GM21526 (cell line): ENCODE measurements around the gene KDSR.
A peak's percentile ranks its signal among the peaks of the same experiment; 100 is the strongest.
"Not testable (repeated sequence)": the region's sequence is repeated elsewhere in the genome, so short reads cannot be mapped to it uniquely, and the experiment has no call there.

Experiments used
- ATAC-seq: cut with Tn5 transposase; IDR thresholded peaks from one replicate; pipeline ENCODE4 v1.9.1; 2021; ENCODE audit warnings: moderate library complexity; ENCODE audit not compliant: unreplicated experiment, low FRiP score

The KDSR gene

DNA sequence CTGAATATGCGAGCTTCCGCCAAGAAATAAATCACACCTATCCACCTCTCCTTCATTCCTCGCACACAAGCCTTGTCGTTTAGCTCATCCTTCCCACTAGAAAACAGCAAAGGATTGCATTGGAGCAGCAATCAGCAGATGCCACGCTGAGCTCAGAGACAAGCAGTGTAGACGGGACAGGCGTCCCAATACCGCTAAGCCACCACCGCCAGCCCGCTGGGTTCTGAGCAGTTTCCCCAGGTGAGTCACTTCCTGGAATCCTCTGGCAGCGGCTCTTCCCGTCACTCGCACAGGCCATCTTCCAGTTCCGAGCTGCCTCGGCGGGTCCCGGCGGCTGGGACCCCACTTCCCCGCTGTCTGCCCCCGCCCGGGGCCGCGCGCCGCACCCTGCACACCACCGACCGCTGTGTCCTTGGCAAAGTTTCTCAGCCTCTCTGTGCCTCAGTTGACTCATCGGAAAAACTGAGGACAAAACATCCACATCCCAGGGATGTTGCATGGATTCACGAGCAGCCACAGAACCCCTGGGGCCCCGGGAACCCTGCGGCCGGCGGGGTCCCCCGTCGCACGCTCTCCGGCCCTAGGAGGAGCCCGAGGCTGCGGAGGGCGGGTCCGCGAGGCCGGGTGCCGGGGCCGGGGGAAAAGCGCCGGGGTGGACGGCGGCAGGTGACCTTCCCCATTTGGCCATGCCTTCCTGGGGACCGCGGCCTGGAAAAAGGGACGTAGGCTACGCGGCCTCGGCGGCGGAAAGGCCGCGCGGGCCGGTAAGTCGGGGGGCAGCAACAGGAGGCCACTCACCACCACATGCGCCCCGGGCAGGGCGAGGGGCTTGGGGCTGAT lies 573 bp downstream of the KDSR start:
- ATAC-seq: peak; percentile 26

DNA sequence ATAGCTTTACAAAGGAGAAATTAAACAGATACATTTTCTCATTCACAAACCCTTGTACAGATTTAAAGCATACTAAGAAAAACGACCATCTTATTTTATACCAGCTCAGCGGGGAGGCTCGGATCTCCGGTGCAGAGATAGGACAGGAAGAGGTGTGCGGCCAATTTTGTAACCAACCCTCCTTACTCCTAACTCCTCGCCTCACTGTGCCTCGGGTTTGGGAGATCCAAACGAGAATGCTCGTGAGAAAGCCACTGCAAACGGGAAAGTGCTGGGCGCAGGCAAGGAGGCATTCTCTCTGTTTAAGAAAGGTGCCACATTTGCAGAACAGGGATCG lies 1.2 kb downstream of the KDSR start:
- ATAC-seq: no peak

DNA sequence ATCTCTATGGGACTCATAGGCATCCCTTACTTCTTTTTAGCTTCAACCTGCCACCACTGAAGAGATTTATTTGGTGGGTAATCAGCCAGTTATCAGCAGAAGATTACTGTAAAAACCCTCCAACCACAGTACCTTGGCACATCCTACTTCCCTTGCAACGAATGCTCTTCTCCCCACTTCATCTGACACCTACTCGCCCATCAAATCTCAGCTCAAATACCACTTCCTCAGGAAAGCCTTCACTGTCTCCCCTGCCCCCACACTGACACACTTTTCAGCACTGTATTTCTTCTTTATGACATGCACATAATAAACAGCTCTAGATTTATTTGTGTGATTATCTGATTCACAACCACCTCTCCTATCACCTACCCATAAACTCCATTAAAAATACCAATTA lies 3.1 kb downstream of the KDSR start:
- no peak for ATAC-seq

GRCh38 chr18:63363420-63363819 lies 3.6 kb downstream of the KDSR start:
- ATAC-seq: not testable (repeated sequence)

DNA sequence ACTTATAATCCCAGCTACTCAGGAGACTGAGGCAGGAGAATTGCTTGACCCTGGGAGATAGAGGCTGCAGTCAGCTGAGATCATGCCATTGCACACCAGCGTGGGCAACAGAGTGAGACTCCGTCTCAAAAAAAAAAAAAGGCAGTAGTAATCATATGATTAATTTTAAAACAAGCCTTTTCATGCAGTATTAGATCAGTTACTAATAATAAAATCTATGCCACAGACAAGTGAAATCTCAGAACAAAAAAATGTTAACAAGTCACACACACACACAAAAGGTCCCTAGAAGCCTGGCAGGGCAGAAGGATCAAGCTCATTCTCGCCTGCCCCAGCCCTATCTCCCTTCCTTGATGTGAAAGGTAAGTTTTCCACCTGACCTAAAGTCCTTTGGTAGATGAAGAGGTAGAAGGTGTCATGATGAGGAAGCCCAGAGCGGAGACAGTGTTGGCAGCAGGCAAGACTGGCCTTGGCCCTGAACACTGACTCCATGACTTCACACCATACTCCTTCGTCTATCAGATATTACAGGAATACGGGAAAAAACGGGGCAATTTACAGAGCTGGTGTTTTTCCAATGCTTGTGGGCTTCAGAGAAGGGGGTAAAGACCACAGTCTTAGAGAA lies 10.6 kb downstream of the KDSR start:
- ATAC-seq: no peak

GRCh38 chr18:63350230-63350629 lies 16.8 kb downstream of the KDSR start:
- ATAC-seq: no peak

GRCh38 chr18:63348508-63349136 lies 18.4 kb downstream of the KDSR start:
- no peak for ATAC-seq

- no peak for ATAC-seq
Observed at GRCh38 chr18:63346480-63347183, 20.4 kb downstream of the KDSR start.

DNA sequence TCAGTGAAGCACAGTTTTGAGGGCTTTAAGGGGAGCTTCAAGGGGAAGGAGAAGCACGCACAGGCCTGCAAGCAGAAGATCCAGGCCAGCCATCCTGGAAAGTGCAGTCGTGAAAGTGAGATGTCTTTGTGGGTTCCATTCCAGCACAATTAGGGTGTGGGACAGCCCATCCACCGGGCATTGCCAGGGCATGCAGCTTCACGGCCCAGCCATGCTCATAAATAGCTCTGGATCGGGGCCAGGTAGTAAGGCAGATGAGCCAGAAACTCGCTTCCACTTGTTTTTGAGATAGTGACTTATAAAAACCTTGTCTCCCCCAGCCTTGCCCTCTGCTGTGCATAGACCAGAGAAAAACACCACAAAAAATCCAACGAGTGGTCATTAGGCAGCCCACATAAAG lies 21.0 kb downstream of the KDSR start:
- ATAC-seq: no peak

DNA sequence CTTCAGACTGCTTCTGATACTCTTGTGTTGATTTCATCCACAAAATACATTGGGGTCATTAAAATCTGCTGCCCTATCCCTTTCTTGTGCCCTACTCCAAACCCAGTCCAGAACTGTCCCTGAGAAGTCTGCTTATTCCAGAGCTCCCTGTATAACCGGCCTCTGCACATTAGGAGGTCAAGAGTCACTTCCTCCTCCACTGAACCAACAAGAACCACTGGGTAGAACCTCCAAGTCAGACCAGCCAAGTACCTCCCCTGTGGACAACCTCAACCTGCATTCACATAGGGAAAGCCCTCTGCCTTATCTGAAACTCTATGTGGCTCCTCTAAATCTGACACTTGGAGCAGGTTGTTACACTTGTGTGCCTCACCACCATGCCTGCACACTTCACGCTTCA lies 22.1 kb downstream of the KDSR start:
- ATAC-seq: no peak

DNA sequence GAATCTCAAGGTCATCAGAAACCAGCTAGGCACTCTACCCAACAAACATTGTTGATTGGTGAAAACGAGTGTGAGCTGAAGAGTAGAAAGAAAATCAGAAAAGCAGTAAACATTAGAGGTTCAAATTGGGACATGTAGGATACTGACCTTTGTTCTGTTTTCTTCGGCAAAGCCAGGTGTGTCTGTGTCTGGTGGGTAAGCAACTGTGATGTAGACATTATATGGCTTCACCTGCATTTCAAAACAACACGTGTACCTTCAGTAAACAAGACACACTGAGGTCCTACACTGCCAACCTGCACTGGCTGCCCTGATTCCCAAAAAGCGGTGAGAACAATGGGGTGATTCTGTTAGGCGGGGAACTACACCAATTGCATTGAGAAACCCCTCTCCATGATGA lies 22.7 kb downstream of the KDSR start:
- no peak for ATAC-seq

DNA sequence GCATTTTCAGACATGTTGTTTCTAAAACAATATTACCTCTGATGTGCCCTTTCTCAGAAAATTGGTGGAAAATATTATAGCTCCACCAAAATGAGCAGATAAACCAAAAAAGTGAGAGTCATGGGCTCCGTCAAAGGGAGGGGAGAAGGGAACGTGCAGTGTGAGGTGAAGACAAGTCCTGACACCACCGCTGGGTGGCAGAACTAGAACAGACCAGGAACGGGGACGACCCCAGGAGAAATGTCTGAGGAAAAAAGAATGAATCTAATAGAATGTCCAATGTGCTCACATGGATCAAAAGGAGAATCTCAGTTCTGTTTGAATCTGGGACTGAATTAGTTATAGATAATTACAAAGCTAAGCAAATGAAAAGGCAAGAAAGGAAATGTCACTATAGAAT lies 24.8 kb downstream of the KDSR start:
- ATAC-seq: no peak

DNA sequence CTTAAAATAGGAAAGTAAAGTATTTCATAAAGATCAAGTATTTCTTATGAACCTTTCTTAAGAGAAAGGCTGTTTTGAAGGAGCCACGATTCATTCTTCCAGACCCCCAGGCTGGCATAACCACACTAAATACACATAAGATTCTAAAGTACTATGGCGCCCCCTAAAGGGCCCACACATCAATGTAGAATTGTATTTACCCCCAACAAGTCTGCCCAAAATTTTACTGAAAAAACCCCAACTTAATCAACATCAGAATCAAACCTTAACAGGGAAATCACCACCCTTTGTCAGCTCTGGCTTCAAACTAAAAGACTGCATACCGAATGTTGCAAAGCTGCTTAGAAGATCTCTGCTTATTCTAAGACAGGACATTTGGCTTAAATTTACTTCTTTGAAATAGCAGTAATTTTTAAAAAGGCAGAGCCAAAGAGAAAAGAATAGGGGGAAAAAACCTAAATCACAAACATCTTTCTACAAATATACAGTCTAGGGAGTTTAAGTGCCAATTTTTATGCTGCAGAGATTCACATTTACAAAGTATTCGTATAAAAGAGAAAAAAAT lies 27.0 kb downstream of the KDSR start:
- no peak for ATAC-seq

- no peak for ATAC-seq
Observed at GRCh38 chr18:63336366-63337099, 30.5 kb downstream of the KDSR start.

DNA sequence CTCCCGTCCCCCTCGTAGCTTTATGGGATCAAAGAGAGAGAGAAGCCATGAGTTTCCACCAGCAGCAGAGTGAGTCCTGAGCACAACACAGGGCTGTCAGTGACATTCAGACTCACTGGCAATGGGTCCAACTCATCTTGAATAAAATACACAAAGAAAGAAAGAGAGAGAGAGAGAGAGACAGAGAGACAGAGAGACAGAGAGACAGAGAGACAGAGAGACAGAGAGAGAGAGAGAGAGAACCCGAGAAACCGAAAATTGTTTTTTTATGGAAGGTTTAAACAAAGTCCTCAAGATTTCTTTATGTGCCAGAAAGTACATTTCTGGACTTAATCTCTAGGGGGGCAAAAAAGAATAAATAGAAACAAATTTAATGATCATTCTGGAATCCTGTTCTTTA lies 35.9 kb downstream of the KDSR start:
- no peak for ATAC-seq

GRCh38 chr18:63329431-63330145 lies 37.4 kb downstream of the KDSR start:
- no peak for ATAC-seq

- no peak for ATAC-seq
Observed at GRCh38 chr18:63326011-63326410, 41.0 kb downstream of the KDSR start.

DNA sequence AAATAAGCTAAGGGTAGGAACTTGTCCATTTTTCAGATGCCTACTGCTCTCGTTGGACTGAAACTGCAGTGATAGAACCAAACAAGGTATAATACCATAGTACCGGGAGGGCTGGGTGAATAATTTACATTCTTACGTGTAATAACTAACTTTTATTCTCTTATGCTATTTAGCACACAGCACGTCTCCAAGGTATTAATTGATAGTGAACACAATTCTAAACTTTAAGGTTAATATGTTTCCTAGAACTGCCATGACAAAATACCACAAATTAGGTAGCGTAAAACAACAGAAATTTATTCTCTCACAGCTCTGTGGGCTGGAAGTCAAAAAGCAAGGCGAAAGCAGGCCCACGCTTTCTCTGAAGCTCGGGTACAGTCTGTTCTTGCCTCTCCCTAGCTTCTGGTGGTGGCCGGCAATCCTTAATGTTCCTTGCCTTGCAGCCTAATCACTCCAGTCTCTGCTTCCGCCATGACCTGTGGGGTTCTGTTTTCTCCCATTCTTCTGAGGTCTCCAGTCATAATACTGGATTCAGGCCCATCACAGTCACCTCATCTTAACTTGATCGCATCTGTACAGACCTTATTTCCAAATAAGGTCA lies 41.8 kb downstream of the KDSR start:
- no peak for ATAC-seq

- ATAC-seq: no peak
Observed at GRCh38 chr18:63322908-63323634, 43.9 kb downstream of the KDSR start.
